ENCODE measurements around the gene SLC26A2. TPM values are rescaled to one million over a fixed set of nuclear protein-coding genes. Genes with fewer than 3 reads are reported as not detected.

The SLC26A2 gene
- total RNA-seq, 1 donor from 2014 or later = 4.7 TPM

DNA sequence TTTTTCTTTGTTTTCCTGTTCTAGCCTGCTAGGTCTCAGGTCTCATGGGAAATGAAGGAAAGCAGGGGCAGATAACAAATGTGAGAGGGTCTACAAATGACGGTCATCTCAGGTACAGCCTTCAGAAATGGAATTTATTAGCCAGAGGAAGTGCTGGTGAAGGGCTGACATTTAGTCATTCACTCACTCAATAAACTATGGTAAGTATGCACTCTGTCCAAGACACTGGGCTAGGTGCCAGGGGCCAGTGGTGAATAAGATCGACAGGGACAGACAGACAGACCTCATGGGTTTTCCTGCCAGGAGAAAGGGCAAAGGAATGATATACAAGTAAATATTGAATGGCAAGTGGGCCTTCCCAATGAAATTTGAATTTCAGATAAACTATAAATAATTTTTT lies 22.3 kb upstream of the SLC26A2 start:
- Mint-ChIP-seq H3K27ac (ENCODE audit: unreplicated experiment) (no peak overlapping the region), H3K9me3 (ENCODE audit: unreplicated experiment) (no peaks in the 10 kb centered on the region), H3K27me3 (ENCODE audit: unreplicated experiment) (peaks cover 6% of the 10 kb centered on the region), H3K36me3 (ENCODE audit: unreplicated experiment) (no peaks in the 10 kb centered on the region), H3K4me1 (ENCODE audit: low read depth, unreplicated experiment) (peaks cover 5% of the 10 kb centered on the region), H3K4me3 (ENCODE audit: unreplicated experiment) (no peak overlapping the region)
- no peak for DNase-seq
- TF ChIP-seq CTCF (IDR thresholded peaks at IDR 0.05; ENCODE audit: partially characterized antibody, unreplicated experiment) = no peak

DNA sequence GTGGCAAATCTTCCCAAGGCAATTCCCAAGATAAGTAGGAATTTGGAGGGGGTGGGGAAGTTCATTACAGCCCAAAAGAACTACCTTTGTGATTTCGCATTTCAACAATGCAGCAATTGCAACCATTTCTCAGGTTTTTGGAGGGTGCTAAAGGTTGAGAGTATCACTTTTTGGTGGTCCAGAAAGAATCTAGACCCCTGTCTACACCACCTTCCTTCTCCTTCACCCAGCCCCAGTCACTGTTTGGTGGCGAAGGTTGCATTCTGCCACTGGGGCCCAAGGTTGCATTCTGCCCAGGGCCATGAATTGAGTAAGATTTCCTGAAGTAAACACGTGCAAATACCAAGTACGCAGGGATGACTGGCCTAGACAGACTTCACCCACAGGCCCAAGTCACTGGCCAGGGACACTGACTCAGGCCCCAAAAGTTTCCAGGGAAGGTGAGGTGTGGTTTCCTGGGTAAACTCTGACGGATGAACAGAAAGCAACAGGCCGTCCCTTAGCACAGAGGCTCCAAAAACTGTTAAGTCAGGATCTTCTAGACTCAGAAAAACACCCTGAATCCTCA lies 21.7 kb upstream of the SLC26A2 start:
- peaks cover 6% of the 10 kb centered on the region for H3K27me3 Mint-ChIP-seq (ENCODE audit: unreplicated experiment)
- H3K36me3 Mint-ChIP-seq (ENCODE audit: unreplicated experiment) = no peaks in the 10 kb centered on the region
- H3K27ac Mint-ChIP-seq (ENCODE audit: unreplicated experiment) = no peak overlapping the region
- no peak for TF ChIP-seq CTCF (IDR thresholded peaks at IDR 0.05; ENCODE audit: partially characterized antibody, unreplicated experiment)
- peaks cover 5% of the 10 kb centered on the region for H3K4me1 Mint-ChIP-seq (ENCODE audit: low read depth, unreplicated experiment)
- no peak overlapping the region for H3K4me3 Mint-ChIP-seq (ENCODE audit: unreplicated experiment)
- H3K9me3 Mint-ChIP-seq (ENCODE audit: unreplicated experiment) = no peaks in the 10 kb centered on the region
- no peak for DNase-seq

DNA sequence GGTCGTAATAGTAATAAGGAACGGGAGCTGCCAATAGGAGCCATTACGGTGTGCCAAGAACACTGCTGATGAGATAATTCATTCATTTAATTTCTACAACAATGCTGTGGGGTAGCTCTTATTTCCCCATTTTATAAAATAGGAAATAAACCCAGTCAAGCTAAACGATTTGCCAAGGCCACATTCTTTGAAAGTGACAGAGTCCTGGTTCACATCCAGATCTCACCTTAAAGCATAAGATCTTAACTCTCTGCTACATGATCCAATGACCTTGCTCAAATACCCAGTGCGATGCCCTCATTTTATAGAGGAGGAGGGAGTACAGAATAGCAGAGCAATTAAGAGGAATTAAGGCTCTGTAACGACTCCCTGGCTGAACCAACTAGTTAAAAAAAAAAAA lies 21.0 kb upstream of the SLC26A2 start:
- no peak for TF ChIP-seq CTCF (IDR thresholded peaks at IDR 0.05; ENCODE audit: partially characterized antibody, unreplicated experiment)
- no peak for DNase-seq

DNA sequence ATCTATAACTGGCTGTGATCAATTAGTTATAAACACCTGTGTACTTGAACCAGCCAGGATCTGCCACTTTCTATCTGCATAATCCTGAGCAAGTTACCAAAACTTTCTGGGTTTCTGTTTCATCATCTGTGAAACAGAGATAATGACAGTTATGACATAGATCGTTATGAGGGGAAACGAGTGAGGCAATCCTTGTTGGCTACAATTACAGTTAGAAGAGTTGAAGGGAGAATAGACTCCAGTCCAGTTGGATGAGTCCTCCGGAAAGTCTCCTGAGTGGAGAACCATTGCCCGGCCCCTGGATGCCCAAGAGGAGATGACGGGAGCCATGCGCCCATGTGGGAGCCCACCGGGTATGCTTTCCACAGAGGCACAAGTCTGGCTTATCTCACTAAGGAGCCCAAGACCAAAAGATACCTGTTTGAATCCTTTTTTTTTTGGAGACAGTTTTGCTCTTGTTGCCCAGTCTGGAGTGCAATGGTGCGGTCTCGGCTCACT lies 20.4 kb upstream of the SLC26A2 start:
- no peak for DNase-seq
- Mint-ChIP-seq H3K27ac (ENCODE audit: unreplicated experiment) (no peak overlapping the region), H3K9me3 (ENCODE audit: unreplicated experiment) (no peaks in the 10 kb centered on the region), H3K4me1 (ENCODE audit: low read depth, unreplicated experiment) (peaks cover 5% of the 10 kb centered on the region), H3K27me3 (ENCODE audit: unreplicated experiment) (peaks cover 6% of the 10 kb centered on the region), H3K36me3 (ENCODE audit: unreplicated experiment) (no peaks in the 10 kb centered on the region), H3K4me3 (ENCODE audit: unreplicated experiment) (no peak overlapping the region)
- no peak for TF ChIP-seq CTCF (IDR thresholded peaks at IDR 0.05; ENCODE audit: partially characterized antibody, unreplicated experiment)

More for the DNA sequence above, 21.0 kb upstream of the SLC26A2 start:
- Mint-ChIP-seq H3K4me1 (ENCODE audit: low read depth, unreplicated experiment) (peaks cover 5% of the 10 kb centered on the region), H3K27ac (ENCODE audit: unreplicated experiment) (no peak overlapping the region), H3K4me3 (ENCODE audit: unreplicated experiment) (no peak overlapping the region), H3K27me3 (ENCODE audit: unreplicated experiment) (peaks cover 6% of the 10 kb centered on the region), H3K36me3 (ENCODE audit: unreplicated experiment) (no peaks in the 10 kb centered on the region), H3K9me3 (ENCODE audit: unreplicated experiment) (no peaks in the 10 kb centered on the region)

- H3K27ac Mint-ChIP-seq (ENCODE audit: unreplicated experiment) = no peak overlapping the region
- H3K36me3 Mint-ChIP-seq (ENCODE audit: unreplicated experiment) = no peaks in the 10 kb centered on the region
- DNase-seq = no peak
- peaks cover 6% of the 10 kb centered on the region for H3K27me3 Mint-ChIP-seq (ENCODE audit: unreplicated experiment)
- H3K4me1 Mint-ChIP-seq (ENCODE audit: low read depth, unreplicated experiment) = peaks cover 5% of the 10 kb centered on the region
- no peaks in the 10 kb centered on the region for H3K9me3 Mint-ChIP-seq (ENCODE audit: unreplicated experiment)
- TF ChIP-seq CTCF (IDR thresholded peaks at IDR 0.05; ENCODE audit: partially characterized antibody, unreplicated experiment) = no peak
- H3K4me3 Mint-ChIP-seq (ENCODE audit: unreplicated experiment) = no peak overlapping the region
Measured at GRCh38 chr5:149940941-149941644, 19.5 kb upstream of the SLC26A2 start.

Data from glutamatergic neuron (in vitro differentiated cells).